ENCODE measurements around the gene ZNF609.
A peak's percentile ranks its signal among the peaks of the same experiment; 100 is the strongest.

The ZNF609 gene

GRCh38 chr15:64678126-64678819 is 217.9 kb downstream of the ZNF609 start:
- DNase-seq = no peak

GRCh38 chr15:64680097-64680496 is 219.7 kb downstream of the ZNF609 start:
- DNase-seq = no peak

GRCh38 chr15:64681424-64682024 is 221.1 kb downstream of the ZNF609 start:
- peak; percentile 70 for DNase-seq

GRCh38 chr15:64682255-64682654 is 221.9 kb downstream of the ZNF609 start:
- DNase-seq = no peak

- no peak for DNase-seq
Observed at GRCh38 chr15:64683378-64683777, 223.0 kb downstream of the ZNF609 start.

- DNase-seq = no peak
Observed at GRCh38 chr15:64685230-64685888, 225.0 kb downstream of the ZNF609 start.

GRCh38 chr15:64686130-64686735 is 225.9 kb downstream of the ZNF609 start:
- DNase-seq = peak; percentile 60

GRCh38 chr15:64687172-64687571 is 226.8 kb downstream of the ZNF609 start:
- DNase-seq = no peak

- DNase-seq = no peak
Observed at GRCh38 chr15:64687688-64688087, 227.3 kb downstream of the ZNF609 start.

GRCh38 chr15:64688770-64689169 is 228.4 kb downstream of the ZNF609 start:
- no peak for DNase-seq

- DNase-seq = no peak
Observed at GRCh38 chr15:64690008-64690407, 229.6 kb downstream of the ZNF609 start.

GRCh38 chr15:64690578-64691296 is 230.4 kb downstream of the ZNF609 start:
- no peak for DNase-seq

- DNase-seq = no peak
Observed at GRCh38 chr15:64691896-64692565, 231.7 kb downstream of the ZNF609 start.

- no peak for DNase-seq
Observed at GRCh38 chr15:64693134-64693533, 232.8 kb downstream of the ZNF609 start.

GRCh38 chr15:64694816-64695215 is 234.4 kb downstream of the ZNF609 start:
- DNase-seq = no peak

GRCh38 chr15:64695561-64695992 is 235.2 kb downstream of the ZNF609 start:
- no peak for DNase-seq

GRCh38 chr15:64696481-64696880 is 236.1 kb downstream of the ZNF609 start:
- no peak for DNase-seq

GRCh38 chr15:64697911-64698369 is 237.6 kb downstream of the ZNF609 start:
- no peak for DNase-seq

GRCh38 chr15:64698823-64699222 is 238.4 kb downstream of the ZNF609 start:
- DNase-seq = no peak

GRCh38 chr15:64699751-64700388 is 239.5 kb downstream of the ZNF609 start:
- DNase-seq = peak; percentile 53

GRCh38 chr15:64701051-64701450 is 240.7 kb downstream of the ZNF609 start:
- no peak for DNase-seq

All from retina (tissue), 1 donor.